OCI-LY1 (cell line): ENCODE measurements around the gene LINC00305.

Experiments used
- H2AFZ ChIP-seq: fragments of 200-600 bp; sonication (generic), shearing (Covaris generic); 2 replicates; pipeline ENCODE4 v1.6.0; 2014; ENCODE audit warnings: antibody characterized with exemption, mild to moderate bottlenecking, low read length
- H3F3A ChIP-seq: fragments of 200-600 bp; sonication (generic), shearing (Covaris generic); 2 replicates; pipeline ENCODE4 v1.6.0; 2014; ENCODE audit warnings: mild to moderate bottlenecking, antibody characterized with exemption, low read length, moderate library complexity; ENCODE audit not compliant: insufficient read depth
- H3K27ac ChIP-seq: fragments of 200-600 bp; sonication (generic); 2 replicates; pipeline ENCODE4 v1.5.1; 2014; ENCODE audit warnings: low read length, mixed run types, mild to moderate bottlenecking, low read depth; ENCODE audit not compliant: poor library complexity, severe bottlenecking
- H3K27me3 ChIP-seq: fragments of 200-600 bp; sonication (generic); 2 replicates; pipeline ENCODE4 v1.6.0; 2014; ENCODE audit warnings: antibody characterized with exemption, mild to moderate bottlenecking, low read length, moderate library complexity; ENCODE audit not compliant: insufficient read depth
- H3K36me3 ChIP-seq: fragments of 200-600 bp; sonication (generic); 2 replicates; pipeline ENCODE4 v1.6.1; 2014; ENCODE audit warnings: mild to moderate bottlenecking, antibody characterized with exemption, low read length, moderate library complexity, mixed read lengths; ENCODE audit not compliant: insufficient read depth
- H3K4me1 ChIP-seq: fragments of 200-600 bp; sonication (generic); 2 replicates; pipeline ENCODE4 v1.5.1; 2014; ENCODE audit warnings: mild to moderate bottlenecking, low read length, moderate library complexity; ENCODE audit not compliant: insufficient read depth, severe bottlenecking
- H3K4me2 ChIP-seq: fragments of 200-600 bp; sonication (generic), shearing (Covaris generic); 2 replicates; pipeline ENCODE4 v1.6.1; 2014; ENCODE audit warnings: low read length
- H3K4me3 ChIP-seq: fragments of 200-600 bp; sonication (generic); 2 replicates; pipeline ENCODE4 v1.5.1; 2014; ENCODE audit warnings: low read length, low read depth, mild to moderate bottlenecking, mixed read lengths; ENCODE audit not compliant: poor library complexity, severe bottlenecking
- H3K79me2 ChIP-seq: fragments of 200-600 bp; shearing (Covaris generic); 2 replicates; pipeline ENCODE4 v1.6.1; 2016; ENCODE audit warnings: mixed run types, low read length, mixed read lengths; ENCODE audit not compliant: insufficient read depth
- H3K9ac ChIP-seq: fragments of 200-600 bp; sonication (generic), shearing (Covaris generic); 2 replicates; pipeline ENCODE4 v1.6.1; 2014; ENCODE audit warnings: mild to moderate bottlenecking, low read length, mixed read lengths
- H3K9me2 ChIP-seq: fragments of 200-600 bp; sonication (generic), shearing (Covaris generic); 2 replicates; pipeline ENCODE4 v1.6.1; 2014; ENCODE audit warnings: low read depth, mild to moderate bottlenecking, low read length, mixed read lengths
- H3K9me3 ChIP-seq: fragments of 200-600 bp; shearing (Covaris generic); 2 replicates; pipeline ENCODE4 v1.6.1; 2014; ENCODE audit warnings: low read length, mixed read lengths
- H4K20me1 ChIP-seq: fragments of 200-600 bp; sonication (generic), shearing (Covaris generic); 2 replicates; pipeline ENCODE4 v1.6.0; 2016; ENCODE audit warnings: mild to moderate bottlenecking, low read length; ENCODE audit not compliant: insufficient read depth
- EZH2 ChIP-seq: fragments of 200-600 bp; sonication (generic), shearing (Covaris generic); IDR thresholded peaks from 2 replicates; pipeline ENCODE4 v1.8.0; 2017; ENCODE audit warnings: borderline replicate concordance, mixed run types, mild to moderate bottlenecking, antibody characterized with exemption, low read length, moderate library complexity, mixed read lengths
- TF ChIP-seq, protein P1 (sequence below): fragments of 200-600 bp; sonication (generic), shearing (Covaris generic); IDR thresholded peaks from 2 replicates; pipeline ENCODE4 v1.5.1; 2017; ENCODE audit warnings: mild to moderate bottlenecking, antibody characterized with exemption, low read length, moderate library complexity, mixed read lengths

Gene LINC00305

DNA sequence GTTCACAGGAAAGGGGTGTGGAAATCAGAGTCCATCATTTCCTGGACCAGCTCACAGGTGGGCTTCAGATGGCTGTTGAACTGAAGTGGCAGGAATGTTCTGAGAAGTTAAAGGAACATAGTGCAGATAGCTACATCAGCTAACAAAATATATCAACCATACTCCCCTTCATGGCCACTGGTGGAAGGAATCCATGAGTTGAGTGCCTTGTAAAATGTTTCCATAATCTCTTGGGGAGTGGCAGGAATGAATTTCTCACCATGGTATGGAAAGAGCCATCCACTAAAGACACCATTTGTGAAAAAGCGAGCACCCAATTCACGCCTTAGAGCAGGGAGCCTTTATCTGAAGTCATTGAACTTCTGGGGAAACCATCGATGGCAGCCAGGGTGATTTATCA, at the start of gene LINC00305:
Gene LINC00305 (minus strand): TSS at position 101 of the 400 bp plus-strand sequence.
- no peaks in the 10 kb centered on the region for H3K79me2 ChIP-seq
- H3K4me2 ChIP-seq, result no peak within 1 kb of the TSS

DNA sequence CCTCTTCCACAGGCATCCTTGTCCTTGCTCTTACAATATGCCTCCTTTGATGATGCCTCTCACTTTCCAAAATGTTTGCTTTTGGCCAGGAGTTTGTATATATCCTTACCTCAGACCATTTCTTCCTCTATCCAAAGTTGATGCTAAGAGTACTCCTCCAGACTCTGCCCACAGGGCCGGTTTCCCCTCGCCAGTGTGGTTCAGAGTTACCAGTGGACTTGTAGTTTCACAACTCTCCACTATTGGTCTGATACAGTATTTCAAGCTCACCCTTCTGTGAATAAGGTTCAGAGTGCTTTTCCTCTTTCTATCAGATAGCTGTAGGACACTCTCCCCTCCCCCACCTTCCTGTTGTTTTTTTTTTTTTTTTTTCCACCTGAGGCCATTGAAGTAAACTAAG, 42.2 kb upstream of the LINC00305 start:
- H3K36me3 ChIP-seq, result no peaks in the 10 kb centered on the region
- no peaks in the 10 kb centered on the region for H3K79me2 ChIP-seq
- H3K27ac ChIP-seq, result no peak overlapping the region
- no peaks in the 10 kb centered on the region for H3F3A ChIP-seq
- no peaks in the 10 kb centered on the region for H3K9me3 ChIP-seq
- H3K4me3 ChIP-seq, result no peak overlapping the region
- no peak overlapping the region for H3K4me2 ChIP-seq
- H3K4me1 ChIP-seq, result no peaks in the 10 kb centered on the region
- no peaks in the 10 kb centered on the region for H3K9me2 ChIP-seq
- no peaks in the 10 kb centered on the region for H4K20me1 ChIP-seq
- H2AFZ ChIP-seq, result no peak overlapping the region
- no peak for TF ChIP-seq EZH2
- TF ChIP-seq, protein P1, sequence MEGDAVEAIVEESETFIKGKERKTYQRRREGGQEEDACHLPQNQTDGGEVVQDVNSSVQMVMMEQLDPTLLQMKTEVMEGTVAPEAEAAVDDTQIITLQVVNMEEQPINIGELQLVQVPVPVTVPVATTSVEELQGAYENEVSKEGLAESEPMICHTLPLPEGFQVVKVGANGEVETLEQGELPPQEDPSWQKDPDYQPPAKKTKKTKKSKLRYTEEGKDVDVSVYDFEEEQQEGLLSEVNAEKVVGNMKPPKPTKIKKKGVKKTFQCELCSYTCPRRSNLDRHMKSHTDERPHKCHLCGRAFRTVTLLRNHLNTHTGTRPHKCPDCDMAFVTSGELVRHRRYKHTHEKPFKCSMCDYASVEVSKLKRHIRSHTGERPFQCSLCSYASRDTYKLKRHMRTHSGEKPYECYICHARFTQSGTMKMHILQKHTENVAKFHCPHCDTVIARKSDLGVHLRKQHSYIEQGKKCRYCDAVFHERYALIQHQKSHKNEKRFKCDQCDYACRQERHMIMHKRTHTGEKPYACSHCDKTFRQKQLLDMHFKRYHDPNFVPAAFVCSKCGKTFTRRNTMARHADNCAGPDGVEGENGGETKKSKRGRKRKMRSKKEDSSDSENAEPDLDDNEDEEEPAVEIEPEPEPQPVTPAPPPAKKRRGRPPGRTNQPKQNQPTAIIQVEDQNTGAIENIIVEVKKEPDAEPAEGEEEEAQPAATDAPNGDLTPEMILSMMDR, result no peak
- no peak overlapping the region for H3K9ac ChIP-seq
- H3K27me3 ChIP-seq, result no peaks in the 10 kb centered on the region

More for the DNA sequence above, at the start of gene LINC00305:
- no peak within 1 kb of the TSS for H3K4me3 ChIP-seq
- no peaks in the 10 kb centered on the region for H3K27me3 ChIP-seq
- H3K4me1 ChIP-seq, result no peaks in the 10 kb centered on the region
- H3K36me3 ChIP-seq, result no peaks in the 10 kb centered on the region
- no peaks in the 10 kb centered on the region for H3K9me2 ChIP-seq
- no peak within 1 kb of the TSS for H3K27ac ChIP-seq
- H3K9ac ChIP-seq, result no peak within 1 kb of the TSS
- H2AFZ ChIP-seq, result no peak within 1 kb of the TSS
- H3K9me3 ChIP-seq, result no peaks in the 10 kb centered on the region
- TF ChIP-seq, protein P1, result no peak
- TF ChIP-seq EZH2, result no peak
- no peaks in the 10 kb centered on the region for H3F3A ChIP-seq
- H4K20me1 ChIP-seq, result no peaks in the 10 kb centered on the region

DNA sequence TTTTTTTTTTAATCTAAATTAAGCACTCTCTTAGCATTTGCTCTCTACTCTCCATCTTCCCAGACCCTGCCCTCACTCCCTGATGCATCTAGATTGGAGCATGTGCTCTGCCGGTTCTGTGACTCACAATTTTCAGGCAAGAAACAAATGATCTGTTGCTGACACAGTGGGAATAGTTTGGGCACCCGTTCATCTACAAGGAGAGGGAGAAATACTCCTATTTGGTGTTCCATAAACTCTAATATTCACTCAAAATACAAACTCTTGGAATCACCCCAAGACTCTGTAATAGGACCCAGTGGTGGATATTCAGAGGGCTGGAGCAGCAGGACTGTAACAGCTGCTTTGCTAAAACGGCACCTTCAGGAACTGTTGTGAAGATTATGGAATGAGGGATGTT, 37.1 kb upstream of the LINC00305 start:
- no peaks in the 10 kb centered on the region for H4K20me1 ChIP-seq
- H3K4me1 ChIP-seq, result no peaks in the 10 kb centered on the region
- no peaks in the 10 kb centered on the region for H3K9me2 ChIP-seq
- no peak overlapping the region for H3K9ac ChIP-seq
- H3K4me3 ChIP-seq, result no peak overlapping the region
- no peak overlapping the region for H3K27ac ChIP-seq
- H3F3A ChIP-seq, result no peaks in the 10 kb centered on the region
- no peaks in the 10 kb centered on the region for H3K9me3 ChIP-seq
- no peak overlapping the region for H3K4me2 ChIP-seq
- no peaks in the 10 kb centered on the region for H3K79me2 ChIP-seq
- H2AFZ ChIP-seq, result no peak overlapping the region
- TF ChIP-seq EZH2, result no peak
- TF ChIP-seq, protein P1, result no peak
- no peaks in the 10 kb centered on the region for H3K36me3 ChIP-seq
- H3K27me3 ChIP-seq, result no peaks in the 10 kb centered on the region
